ENCODE results near the gene CEP131.

The CEP131 gene

GRCh38 chr17:81238490-81238814 lies 15.7 kb upstream of the CEP131 start:
- Histone ChIP-seq H3K27me3 (ENCODE audit: control insufficient read depth, insufficient read depth, low read length) (no peaks in the 10 kb centered on the region), H3K9me3 (ENCODE audit: control insufficient read depth, low read length) (no peaks in the 10 kb centered on the region), H3K9ac (peak overlapping the region; percentile 91), H3K27ac (peak overlapping the region; percentile 42), H3K36me3 (ENCODE audit: control insufficient read depth, insufficient read depth, low read length) (no peaks in the 10 kb centered on the region), H3K4me3 (ENCODE audit: low read depth, low read length) (peak overlapping the region; percentile 85), H2AFZ (peak overlapping the region; percentile 97), H3K4me2 (ENCODE audit: low read length) (peak overlapping the region; percentile 92), H3K79me2 (peaks cover 28% of the 10 kb centered on the region), H3K4me1 (peaks cover 17% of the 10 kb centered on the region)
- no peak for TF ChIP-seq CTCF (IDR thresholded peaks at IDR 0.05)

GRCh38 chr17:81237591-81238489 lies 15.1 kb upstream of the CEP131 start:
- Histone ChIP-seq H3K27me3 (ENCODE audit: control insufficient read depth, insufficient read depth, low read length) (no peaks in the 10 kb centered on the region), H3K27ac (no peak overlapping the region), H3K9me3 (ENCODE audit: control insufficient read depth, low read length) (no peaks in the 10 kb centered on the region), H3K4me2 (ENCODE audit: low read length) (peak overlapping the region; percentile 92), H3K4me3 (ENCODE audit: low read depth, low read length) (peak overlapping the region; percentile 85), H3K79me2 (peaks cover 28% of the 10 kb centered on the region), H2AFZ (peak overlapping the region; percentile 97), H3K36me3 (ENCODE audit: control insufficient read depth, insufficient read depth, low read length) (no peaks in the 10 kb centered on the region), H3K4me1 (peaks cover 17% of the 10 kb centered on the region), H3K9ac (peak overlapping the region; percentile 91)
- no peak for TF ChIP-seq CTCF (IDR thresholded peaks at IDR 0.05)

GRCh38 chr17:81236784-81237183 lies 14.0 kb upstream of the CEP131 start:
- no peaks in the 10 kb centered on the region for H3K9me3 ChIP-seq (ENCODE audit: control insufficient read depth, low read length)
- H3K9ac ChIP-seq, result no peak overlapping the region
- peaks cover 28% of the 10 kb centered on the region for H3K79me2 ChIP-seq
- H2AFZ ChIP-seq, result no peak overlapping the region
- no peak for TF ChIP-seq CTCF (IDR thresholded peaks at IDR 0.05)
- no peaks in the 10 kb centered on the region for H3K36me3 ChIP-seq (ENCODE audit: control insufficient read depth, insufficient read depth, low read length)
- H3K27ac ChIP-seq, result no peak overlapping the region
- H3K4me3 ChIP-seq (ENCODE audit: low read depth, low read length), result no peak overlapping the region
- H3K4me1 ChIP-seq, result peaks cover 17% of the 10 kb centered on the region
- H3K27me3 ChIP-seq (ENCODE audit: control insufficient read depth, insufficient read depth, low read length), result no peaks in the 10 kb centered on the region
- no peak overlapping the region for H3K4me2 ChIP-seq (ENCODE audit: low read length)

GRCh38 chr17:81235822-81236740 lies 13.3 kb upstream of the CEP131 start:
- Histone ChIP-seq H3K36me3 (ENCODE audit: control insufficient read depth, insufficient read depth, low read length) (no peaks in the 10 kb centered on the region), H3K9me3 (ENCODE audit: control insufficient read depth, low read length) (no peaks in the 10 kb centered on the region), H3K4me1 (peaks cover 17% of the 10 kb centered on the region), H2AFZ (no peak overlapping the region), H3K27me3 (ENCODE audit: control insufficient read depth, insufficient read depth, low read length) (no peaks in the 10 kb centered on the region), H3K79me2 (peaks cover 28% of the 10 kb centered on the region), H3K4me3 (ENCODE audit: low read depth, low read length) (no peak overlapping the region), H3K27ac (no peak overlapping the region), H3K9ac (no peak overlapping the region), H3K4me2 (ENCODE audit: low read length) (no peak overlapping the region)
- TF ChIP-seq CTCF (IDR thresholded peaks at IDR 0.05), result no peak

All from parathyroid adenoma (tissue), 2 donors.